ENCODE measurements around the gene MRPL10.

GRCh38 chr17:47851764-47852112 lies 20.4 kb upstream of the MRPL10 start:
- no peak for TF ChIP-seq CTCF (IDR thresholded peaks at IDR 0.05; ENCODE audit: insufficient read depth, low read length)
- no peak for TF ChIP-seq POLR2AphosphoS5 (IDR thresholded peaks at IDR 0.05; ENCODE audit: low read depth)
- TF ChIP-seq REST (IDR thresholded peaks at IDR 0.05; ENCODE audit: insufficient replicate concordance, low read depth), result no peak
- no peak for TF ChIP-seq GABPA (IDR thresholded peaks at IDR 0.05; ENCODE audit: low read depth)
